HFF-Myc (cell line): ENCODE results near the gene TEKTIP1.
A peak's percentile ranks its signal among the peaks of the same experiment; 100 is the strongest.

Experiments
- DNase-seq: peaks from one replicate; pipeline ENCODE4 v3.0.0-alpha.2; 2011; ENCODE audit warnings: low read depth; ENCODE audit errors: extremely low read depth
- H3K4me3 ChIP-seq: replicated peaks from 2 replicates; pipeline ENCODE4 v1.5.1; 2011; ENCODE audit warnings: low read depth, mild to moderate bottlenecking, control low read depth, low read length
- TF ChIP-seq, protein P1 (sequence below): IDR thresholded peaks from 2 replicates; pipeline ENCODE4 v1.5.1; 2012; ENCODE audit warnings: mild to moderate bottlenecking, low read depth, low read length, control low read depth; ENCODE audit errors: missing control alignments

TEKTIP1 gene

DNA sequence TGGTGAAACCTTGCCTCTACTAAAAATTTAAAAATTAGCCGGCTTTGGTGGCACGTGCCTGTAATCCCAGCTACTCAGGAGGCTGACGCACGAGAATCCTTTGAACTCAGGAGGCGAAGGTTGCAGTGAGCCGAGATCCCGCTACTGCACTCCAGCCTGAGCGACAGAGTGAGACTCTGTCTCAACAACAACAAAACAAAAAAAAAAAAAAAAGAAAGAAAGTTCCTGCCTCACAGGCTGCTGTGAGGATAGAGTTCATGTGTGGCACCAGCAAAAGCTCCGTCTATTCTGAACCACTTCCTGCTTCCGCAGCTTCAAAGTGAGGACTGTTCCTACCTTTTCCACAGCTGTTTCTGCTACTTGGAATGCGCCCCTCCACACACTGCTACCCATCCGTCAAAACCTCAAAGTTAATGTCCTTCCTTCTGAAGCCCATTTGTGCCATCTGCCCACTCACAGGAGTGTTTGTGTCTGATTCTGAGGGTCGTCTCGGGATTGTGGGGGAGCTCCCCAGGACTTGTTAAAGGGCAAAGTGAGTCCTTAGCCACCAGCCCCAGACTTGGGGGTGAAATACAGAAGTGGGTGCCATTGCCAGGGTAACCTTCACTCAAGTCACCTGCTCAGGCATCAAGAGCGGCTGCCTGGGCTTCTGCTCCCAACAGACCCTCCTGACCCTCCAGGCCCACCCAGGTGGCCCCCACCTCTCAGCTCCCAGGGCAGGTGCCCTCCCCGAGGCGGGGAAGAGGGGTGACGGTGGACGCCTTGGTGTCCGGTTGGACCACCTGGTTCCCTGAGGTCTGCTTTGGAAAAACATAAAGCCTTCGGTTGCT, 15.5 kb downstream of the TEKTIP1 start:
- H3K4me3 ChIP-seq: no peak overlapping the region
- DNase-seq: no peak
- TF ChIP-seq, protein P1, sequence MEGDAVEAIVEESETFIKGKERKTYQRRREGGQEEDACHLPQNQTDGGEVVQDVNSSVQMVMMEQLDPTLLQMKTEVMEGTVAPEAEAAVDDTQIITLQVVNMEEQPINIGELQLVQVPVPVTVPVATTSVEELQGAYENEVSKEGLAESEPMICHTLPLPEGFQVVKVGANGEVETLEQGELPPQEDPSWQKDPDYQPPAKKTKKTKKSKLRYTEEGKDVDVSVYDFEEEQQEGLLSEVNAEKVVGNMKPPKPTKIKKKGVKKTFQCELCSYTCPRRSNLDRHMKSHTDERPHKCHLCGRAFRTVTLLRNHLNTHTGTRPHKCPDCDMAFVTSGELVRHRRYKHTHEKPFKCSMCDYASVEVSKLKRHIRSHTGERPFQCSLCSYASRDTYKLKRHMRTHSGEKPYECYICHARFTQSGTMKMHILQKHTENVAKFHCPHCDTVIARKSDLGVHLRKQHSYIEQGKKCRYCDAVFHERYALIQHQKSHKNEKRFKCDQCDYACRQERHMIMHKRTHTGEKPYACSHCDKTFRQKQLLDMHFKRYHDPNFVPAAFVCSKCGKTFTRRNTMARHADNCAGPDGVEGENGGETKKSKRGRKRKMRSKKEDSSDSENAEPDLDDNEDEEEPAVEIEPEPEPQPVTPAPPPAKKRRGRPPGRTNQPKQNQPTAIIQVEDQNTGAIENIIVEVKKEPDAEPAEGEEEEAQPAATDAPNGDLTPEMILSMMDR: no peak

- no peak for DNase-seq
- TF ChIP-seq, protein P1: no peak
- H3K4me3 ChIP-seq: peak overlapping the region; percentile 75
Measured at GRCh38 chr19:3555653-3556422, 16.9 kb downstream of the TEKTIP1 start.

DNA sequence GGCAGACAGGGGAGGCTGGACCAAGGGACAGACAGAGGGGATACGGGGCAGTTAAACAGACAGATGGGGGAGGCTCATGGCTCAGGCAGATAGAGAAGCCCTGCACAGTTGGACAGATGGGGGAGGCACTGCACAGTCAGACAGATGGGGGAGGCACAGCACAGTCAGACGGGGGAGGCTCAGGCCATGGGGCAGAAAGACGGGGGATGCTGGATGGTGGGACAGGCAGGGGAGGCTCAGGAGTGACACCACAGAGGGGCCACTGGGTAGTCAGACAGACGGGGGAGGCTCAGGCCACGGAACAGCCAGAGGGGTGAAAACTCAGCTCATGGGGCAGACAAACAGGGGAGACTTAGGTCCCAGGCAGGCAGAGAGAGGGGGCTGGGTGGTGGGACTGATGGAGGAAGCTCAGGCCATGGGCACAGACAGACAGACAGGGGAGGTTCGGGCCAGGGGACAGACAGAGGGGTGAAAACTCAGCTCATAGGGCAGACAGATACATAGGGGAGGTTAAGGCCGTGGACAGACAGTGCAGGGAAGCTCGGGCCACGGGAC, 17.5 kb downstream of the TEKTIP1 start:
- DNase-seq: no peak
- TF ChIP-seq, protein P1: no peak
- H3K4me3 ChIP-seq: peak overlapping the region; percentile 75

DNA sequence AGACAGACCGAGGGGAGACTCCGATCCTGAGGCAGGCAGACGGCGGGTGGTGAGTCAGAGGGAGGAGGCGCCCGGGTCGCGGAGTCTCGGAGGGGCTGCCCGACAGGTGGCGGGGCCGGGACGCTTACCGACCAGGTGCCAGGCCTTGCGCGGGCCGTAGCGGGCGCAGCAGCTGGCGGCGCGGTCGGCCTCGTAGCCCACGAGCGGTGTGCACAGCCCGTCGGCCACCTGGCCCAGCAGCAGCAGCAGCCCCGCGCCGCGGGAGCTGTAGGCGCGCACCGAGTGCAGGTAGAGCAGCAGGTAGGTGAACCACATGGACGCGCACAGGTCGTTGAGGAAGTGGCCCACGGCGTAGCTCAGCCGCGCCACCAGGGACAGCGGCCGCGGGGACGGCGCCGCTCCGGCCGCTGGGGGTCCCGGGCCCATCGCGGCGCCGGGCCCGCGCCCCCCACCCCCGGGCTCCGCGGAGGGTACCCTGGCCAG, 18.0 kb downstream of the TEKTIP1 start:
- TF ChIP-seq, protein P1: no peak
- H3K4me3 ChIP-seq: peak overlapping the region; percentile 75
- DNase-seq: no peak

DNA sequence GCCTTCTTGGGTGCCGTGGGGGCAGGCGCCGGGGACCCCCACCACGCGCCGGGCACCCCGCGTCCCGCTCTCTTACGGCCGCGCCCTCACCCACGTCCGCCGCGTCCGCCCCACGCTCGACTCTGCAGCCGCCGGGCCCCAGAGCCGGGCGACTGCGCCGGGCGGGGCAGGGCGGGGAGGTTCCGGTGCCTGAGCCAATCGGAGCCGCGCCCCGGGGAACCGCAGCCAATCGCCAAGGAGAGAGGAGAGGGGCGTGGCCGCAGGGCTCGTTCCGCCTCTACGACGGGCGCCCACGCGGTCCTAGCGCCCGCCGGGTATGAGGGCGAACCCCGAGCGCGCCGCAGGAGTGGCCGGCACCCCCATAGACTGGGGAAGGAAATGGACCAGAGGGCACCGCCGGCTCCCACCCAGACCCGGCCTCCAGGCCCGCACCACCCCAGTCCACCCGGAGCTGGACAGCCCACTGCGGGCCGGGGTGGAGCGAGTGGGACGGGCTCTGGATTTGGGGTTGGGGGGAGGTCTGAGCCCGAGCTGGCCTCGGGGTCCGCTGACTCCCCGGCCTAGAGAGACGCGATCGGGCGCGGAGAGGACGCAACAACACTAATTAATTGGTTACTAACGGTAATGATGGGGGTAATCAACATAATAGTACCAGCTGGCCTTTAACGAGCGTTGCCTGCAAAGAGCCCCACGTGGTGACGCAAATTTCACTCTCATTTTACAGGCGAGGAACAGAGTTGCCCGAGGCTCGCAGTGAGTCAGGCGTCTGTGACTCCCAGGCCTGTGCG, 18.7 kb downstream of the TEKTIP1 start, which contains the start of gene MFSD12:
TSS of gene MFSD12 (minus strand) at position 126 of the 788 bp plus-strand sequence. CDS start 183 bp downstream, outside the sequence.
- peak within 1 kb of the TSS; percentile 75 for H3K4me3 ChIP-seq
- DNase-seq: peak; percentile 75
- TF ChIP-seq, protein P1: no peak
